Motor neuron (in vitro differentiated cells): Measurements from ENCODE around the gene THSD7B. TPM values are rescaled to one million over a fixed set of nuclear protein-coding genes. Genes with fewer than 3 reads are reported as not detected.

Experiments
- ATAC-seq, 8 experiments: fragments of 200-7000 bp; cut with Tn5 transposase; replicated peaks in 6 of 8; 2 replicates each; pipeline ENCODE4 v1.8.0; 2021; ENCODE audit warnings: mild to moderate bottlenecking in 8 of 8, moderate library complexity in 8 of 8
- H3K27ac ChIP-seq, 2 donors: fragments of 250-450 bp; sonication (Bioruptor Pico); 2 replicates each; pipeline ENCODE4 v1.9.0; 2021; ENCODE audit warnings: antibody characterized with exemption in 2 of 2, mild to moderate bottlenecking in 2 of 2, moderate library complexity in 1 of 2
- H3K4me1 ChIP-seq, 2 donors: fragments of 250-450 bp; sonication (Bioruptor Pico); replicated peaks in 1 of 2; 2 replicates each; pipeline ENCODE4 v1.6.1; 2021; ENCODE audit warnings: antibody characterized with exemption in 2 of 2, mild to moderate bottlenecking in 2 of 2, moderate library complexity in 1 of 2
- H3K4me3 ChIP-seq, 5 donors: fragments of 250-450 bp; sonication (Bioruptor Pico); 2 replicates each; pipeline ENCODE4 v1.9.0; 2021; ENCODE audit warnings: antibody characterized with exemption in 5 of 5, mild to moderate bottlenecking in 5 of 5, moderate library complexity in 4 of 5
- WGBS, 10 experiments: fragments of 450-650 bp; shearing (Covaris generic); methylation state at CpG; one replicate each; pipeline ENCODE4 v1.0.0; 2022; 5-methylcytosine and 5-hydroxymethylcytosine counted together
- in situ Hi-C, 9 experiments: fragments of 400-800 bp; cut with MboI; loops; one replicate each; pipeline ENCODE4 v1.15.0; 2021; ENCODE audit warnings: low sequenced_read_pairs in 9 of 9, low pct_unique_long_range_greater_than_20kb in 2 of 9; ENCODE audit not compliant: unreplicated experiment in 9 of 9
- total RNA-seq, 8 experiments: library from RNA; unstranded; fragments of 300-600 nt; gene quantifications; 2 replicates each; pipeline versions ENCODE4 v1.2.3 to v1.2.4, GENCODE V29; 2022

THSD7B gene
- total RNA-seq, 8 experiments from 2014 or later: 0.13 to 1.4 (median 0.31) TPM

GRCh38 chr2:137367361-137367760, 602.0 kb downstream of the THSD7B start:
- in situ Hi-C loops: no loop called here
- peak in 5 of 8 experiments; percentile 32 to 45 (median 43) for ATAC-seq
- no peaks in the 10 kb centered on the region for H3K4me1 ChIP-seq
- 0 to 38% (median 22%) methylated on average over 1 of the region's 1 CpG; no CpG with 5 or more reads in 6 of the 10 experiments for WGBS, 10 experiments
- no peak overlapping the region for H3K4me3 ChIP-seq
- no peak overlapping the region for H3K27ac ChIP-seq

GRCh38 chr2:137369106-137369505, 603.8 kb downstream of the THSD7B start:
- no peak for ATAC-seq
- WGBS, 10 experiments: 0 to 100% (median 60%) methylated on average over 1 to 2 of the region's 2 CpGs; no CpG with 5 or more reads in 2 of the 10 experiments
- in situ Hi-C loops: no loop called here
- no peak overlapping the region for H3K4me3 ChIP-seq
- H3K27ac ChIP-seq: no peak overlapping the region
- no peaks in the 10 kb centered on the region for H3K4me1 ChIP-seq

DNA sequence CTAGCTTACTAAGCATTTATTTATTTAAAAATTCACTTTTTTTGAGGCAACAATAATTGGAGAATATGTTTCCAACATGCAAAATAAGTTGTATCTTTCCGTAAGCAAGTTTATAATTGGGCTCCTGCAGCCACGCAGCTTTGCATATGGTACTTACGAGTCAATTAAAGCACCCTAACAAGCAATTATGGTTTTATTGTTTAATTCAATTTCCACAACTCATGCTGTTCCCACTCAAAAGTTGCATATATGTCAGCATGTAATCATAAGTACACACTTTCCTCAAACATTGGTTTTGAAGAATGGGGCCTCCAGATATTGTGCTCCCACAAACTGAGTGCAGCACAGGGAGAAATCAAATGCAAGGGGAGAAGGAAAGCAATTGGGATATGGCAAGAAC, 613.8 kb downstream of the THSD7B start:
- no peak overlapping the region for H3K27ac ChIP-seq
- 16 to 94% (median 77%) methylated on average over 1 to 3 of the region's 3 CpGs; no CpG with 5 or more reads in 1 of the 10 experiments for WGBS, 10 experiments
- in situ Hi-C loops: no loop called here
- no peaks in the 10 kb centered on the region for H3K4me1 ChIP-seq
- ATAC-seq: no peak
- no peak overlapping the region for H3K4me3 ChIP-seq

GRCh38 chr2:137380610-137381009, 615.3 kb downstream of the THSD7B start:
- in situ Hi-C loops: no loop called here
- Histone ChIP-seq H3K4me1 (no peaks in the 10 kb centered on the region), H3K27ac (no peak overlapping the region), H3K4me3 (no peak overlapping the region)
- peak in 1 of 8 experiments; percentile 63 for ATAC-seq
- 0 to 69% (median 17%) methylated on average over 2 to 4 of the region's 4 CpGs; no CpG with 5 or more reads in 4 of the 10 experiments for WGBS, 10 experiments

- no peak for ATAC-seq
- WGBS, 10 experiments: 32 to 90% (median 70%) methylated on average over 1 to 8 of the region's 8 CpGs; no CpG with 5 or more reads in 4 of the 10 experiments
- in situ Hi-C loops: no loop called here
These were observed 616.4 kb downstream of the THSD7B start for GRCh38 chr2:137381731-137382130.

GRCh38 chr2:137383391-137383790, 618.0 kb downstream of the THSD7B start:
- H3K4me3 ChIP-seq: no peak overlapping the region
- H3K27ac ChIP-seq: no peak overlapping the region
- H3K4me1 ChIP-seq: no peaks in the 10 kb centered on the region
- in situ Hi-C loops: no loop called here
- ATAC-seq: no peak
- WGBS, 10 experiments: 17 to 100% (median 83%) methylated on average over 1 to 4 of the region's 7 CpGs; no CpG with 5 or more reads in 1 of the 10 experiments

More at GRCh38 chr2:137381731-137382130, 616.4 kb downstream of the THSD7B start:
- no peak overlapping the region for H3K4me3 ChIP-seq
- no peaks in the 10 kb centered on the region for H3K4me1 ChIP-seq
- no peak overlapping the region for H3K27ac ChIP-seq

GRCh38 chr2:137387044-137387443, 621.7 kb downstream of the THSD7B start:
- Histone ChIP-seq H3K4me1 (no peaks in the 10 kb centered on the region), H3K27ac (no peak overlapping the region), H3K4me3 (no peak overlapping the region)
- WGBS, 10 experiments: 20 to 100% (median 74%) methylated on average over 1 to 2 of the region's 2 CpGs; no CpG with 5 or more reads in 2 of the 10 experiments
- ATAC-seq: no peak
- in situ Hi-C loops: no loop called here

GRCh38 chr2:137405496-137405895, 640.2 kb downstream of the THSD7B start:
- WGBS, 10 experiments: 0 to 100% (median 65%) methylated on average over 1 to 7 of the region's 7 CpGs; no CpG with 5 or more reads in 2 of the 10 experiments
- no peak for ATAC-seq
- no peak overlapping the region for H3K4me3 ChIP-seq

DNA sequence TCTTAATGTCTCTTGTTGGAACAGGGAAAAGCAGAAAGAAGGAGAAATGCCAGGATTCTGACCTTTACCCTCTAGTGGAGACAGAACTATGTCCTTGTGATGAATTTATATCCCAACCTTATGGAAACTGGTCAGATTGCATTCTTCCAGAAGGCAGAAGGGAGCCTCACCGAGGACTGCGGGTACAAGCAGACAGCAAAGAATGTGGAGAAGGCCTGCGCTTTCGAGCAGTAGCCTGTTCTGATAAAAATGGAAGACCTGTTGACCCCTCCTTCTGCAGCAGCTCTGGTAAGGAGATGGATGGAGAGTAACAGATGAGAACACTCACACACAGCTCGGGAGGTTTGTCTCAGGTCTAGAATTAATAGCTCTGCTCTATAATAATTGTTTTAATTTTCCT, 646.2 kb downstream of the THSD7B start:
- H3K4me3 ChIP-seq: no peak overlapping the region
- H3K27ac ChIP-seq: no peak overlapping the region
- 13 to 84% (median 66%) methylated on average over 1 to 5 of the region's 5 CpGs; no CpG with 5 or more reads in 2 of the 10 experiments for WGBS, 10 experiments
- H3K4me1 ChIP-seq: no peaks in the 10 kb centered on the region
- peak in 1 of 8 experiments; percentile 57 for ATAC-seq
- in situ Hi-C loops: no loop called here

More at GRCh38 chr2:137405496-137405895, 640.2 kb downstream of the THSD7B start:
- Histone ChIP-seq H3K4me1 (no peaks in the 10 kb centered on the region), H3K27ac (no peak overlapping the region)
- in situ Hi-C loops: no loop called here

DNA sequence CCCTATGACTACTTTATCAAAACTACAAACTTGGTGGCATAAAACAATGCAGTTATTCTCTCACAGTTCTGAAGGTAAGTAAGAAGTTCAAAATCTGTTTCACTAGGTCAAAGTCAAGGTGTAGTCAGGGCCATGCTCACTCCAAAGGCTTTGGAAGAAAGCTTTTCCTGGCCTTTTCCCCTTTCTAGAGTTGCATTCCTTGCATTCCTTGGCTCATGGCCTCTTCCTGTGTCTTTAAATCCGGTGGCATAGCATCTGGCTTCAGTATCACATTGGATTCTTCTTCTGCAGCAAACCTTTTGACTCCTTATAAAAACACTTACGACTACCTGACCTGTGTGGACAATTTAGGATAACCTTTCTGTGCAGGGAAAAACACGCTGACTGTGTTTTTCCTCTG, 655.4 kb downstream of the THSD7B start:
- Histone ChIP-seq H3K27ac (no peak overlapping the region), H3K4me1 (no peaks in the 10 kb centered on the region), H3K4me3 (no peak overlapping the region)
- WGBS, 10 experiments: 0 to 100% (median 49%) methylated on average over 1 to 3 of the region's 3 CpGs; no CpG with 5 or more reads in 3 of the 10 experiments
- ATAC-seq: peak in 1 of 8 experiments; percentile 30
- in situ Hi-C loops: no loop called here

DNA sequence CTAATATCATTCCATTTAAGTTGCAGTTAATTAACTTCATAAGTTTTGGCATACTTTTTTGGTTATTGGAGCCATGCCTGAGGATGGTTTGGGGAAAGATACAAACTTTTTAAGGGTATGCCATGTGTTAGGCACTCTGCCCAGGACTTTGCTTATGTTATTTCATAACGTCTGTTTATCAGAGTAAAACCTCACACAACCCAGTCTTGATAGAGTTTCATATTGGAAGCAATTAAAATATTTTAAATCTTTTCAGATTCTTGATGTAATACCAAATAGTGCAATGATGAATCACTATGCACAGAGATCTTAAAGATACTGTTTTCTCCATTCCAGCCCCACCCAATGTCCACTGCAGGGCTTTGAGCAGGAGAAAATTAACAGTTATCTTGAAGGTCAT, 669.8 kb downstream of the THSD7B start:
- 0 to 100% (median 80%) methylated on average over 1 of the region's 1 CpG; no CpG with 5 or more reads in 1 of the 10 experiments for WGBS, 10 experiments
- ATAC-seq: peak in 3 of 8 experiments; percentile 87 to 96 (median 92)
- in situ Hi-C loops: no loop called here
- Histone ChIP-seq H3K27ac (no peak overlapping the region), H3K4me3 (no peak overlapping the region), H3K4me1 (no peaks in the 10 kb centered on the region)

- in situ Hi-C loops: no loop called here
- ATAC-seq: no peak
- H3K4me3 ChIP-seq: no peak overlapping the region
- 13 to 100% (median 79%) methylated on average over 1 to 2 of the region's 2 CpGs; no CpG with 5 or more reads in 1 of the 10 experiments for WGBS, 10 experiments
- no peaks in the 10 kb centered on the region for H3K4me1 ChIP-seq
- no peak overlapping the region for H3K27ac ChIP-seq
These were observed 672.0 kb downstream of the THSD7B start for GRCh38 chr2:137437386-137437785.

GRCh38 chr2:137444970-137445369, 679.6 kb downstream of the THSD7B start:
- Histone ChIP-seq H3K4me3 (no peak overlapping the region), H3K27ac (no peak overlapping the region), H3K4me1 (no peaks in the 10 kb centered on the region)
- ATAC-seq: peak in 2 of 8 experiments; percentile 76 to 83
- WGBS, 10 experiments: 0 to 88% (median 78%) methylated on average over 1 of the region's 1 CpG; no CpG with 5 or more reads in 1 of the 10 experiments
- in situ Hi-C loops: no loop called here

DNA sequence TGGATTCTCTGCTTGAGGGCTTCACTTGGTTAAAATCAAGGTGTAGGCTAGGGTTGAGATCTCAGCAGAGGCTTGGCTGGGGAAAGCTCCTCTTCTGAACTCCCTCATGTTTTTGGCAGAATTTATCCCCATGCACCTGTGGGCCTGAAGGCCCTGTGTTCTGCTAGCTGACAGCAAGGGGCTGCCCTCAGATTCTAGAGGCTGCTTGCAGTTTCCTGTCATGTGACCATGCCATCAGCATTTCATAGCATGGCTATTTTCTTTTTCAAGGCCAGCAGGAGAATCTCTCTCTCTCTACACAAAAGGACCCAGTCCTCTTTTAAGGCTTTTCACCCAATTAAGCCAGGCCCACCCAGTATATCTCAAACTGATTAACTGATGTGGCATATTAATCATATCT, 684.1 kb downstream of the THSD7B start:
- no peak overlapping the region for H3K27ac ChIP-seq
- H3K4me1 ChIP-seq: no peaks in the 10 kb centered on the region
- in situ Hi-C loops: no loop called here
- H3K4me3 ChIP-seq: no peak overlapping the region
- no peak for ATAC-seq
